ENCODE data around the gene KLHL33. TPM values are rescaled to one million over a fixed set of nuclear protein-coding genes. Genes with fewer than 3 reads are reported as not detected.

The KLHL33 gene
- polyA plus RNA-seq, 3 donors, result 0.09 to 1.6 (median 0.27) TPM

- 34 to 67% (median 64%) methylated on average over 2 of the region's 2 CpGs for WGBS, 3 donors
- H3K27ac ChIP-seq (ENCODE audit: low read depth, low read length), result no peak overlapping the region
Observed at GRCh38 chr14:20422886-20423285, 13.1 kb downstream of the KLHL33 start.

- 58 to 63% (median 60%) methylated on average over 2 of the region's 2 CpGs for WGBS, 3 donors
Observed at GRCh38 chr14:20421267-20421666, 14.7 kb downstream of the KLHL33 start.

GRCh38 chr14:20419419-20419818 is 16.5 kb downstream of the KLHL33 start:
- no peak overlapping the region for H3K27ac ChIP-seq (ENCODE audit: low read depth, low read length)
- 39 to 89% (median 53%) methylated on average over 1 of the region's 1 CpG for WGBS, 3 donors

More at GRCh38 chr14:20421267-20421666, 14.7 kb downstream of the KLHL33 start:
- no peak overlapping the region for H3K27ac ChIP-seq (ENCODE audit: low read depth, low read length)

GRCh38 chr14:20418501-20418909 is 17.5 kb downstream of the KLHL33 start:
- 24 to 93% (median 82%) methylated on average over 2 of the region's 2 CpGs for WGBS, 3 donors
- H3K27ac ChIP-seq (ENCODE audit: low read depth, low read length), result no peak overlapping the region

GRCh38 chr14:20417250-20418186 is 18.4 kb downstream of the KLHL33 start:
- H3K27ac ChIP-seq (ENCODE audit: low read depth, low read length), result no peak overlapping the region
- 51 to 69% (median 59%) methylated on average over 7 of the region's 7 CpGs for WGBS, 3 donors

- 87 to 97% (median 96%) methylated on average over 2 of the region's 2 CpGs for WGBS, 3 donors
- no peak overlapping the region for H3K27ac ChIP-seq (ENCODE audit: low read depth, low read length)
Observed at GRCh38 chr14:20416223-20416622, 19.7 kb downstream of the KLHL33 start.

GRCh38 chr14:20415782-20416206 is 20.2 kb downstream of the KLHL33 start:
- 35 to 57% (median 37%) methylated on average over 3 of the region's 3 CpGs for WGBS, 3 donors
- H3K27ac ChIP-seq (ENCODE audit: low read depth, low read length), result no peak overlapping the region

- WGBS, 3 donors, result 0 to 2% (median 1%) methylated on average over 9 of the region's 9 CpGs
- no peak overlapping the region for H3K27ac ChIP-seq (ENCODE audit: low read depth, low read length)
Observed at GRCh38 chr14:20413744-20414082, 22.3 kb downstream of the KLHL33 start.

GRCh38 chr14:20412876-20413743 is 22.9 kb downstream of the KLHL33 start, which contains the start of gene TEP1:
Gene TEP1 (minus strand): TSS chr14:20413501. CDS start chr14:20408439, 5,062 bp downstream.
- H3K27ac ChIP-seq (ENCODE audit: low read depth, low read length), result no peak within 1 kb of the TSS
- 0% methylated on average over 41 to 43 of the region's 43 CpGs for WGBS, 3 donors

- 2 to 6% (median 2%) methylated on average over 7 of the region's 7 CpGs for WGBS, 3 donors
- H3K27ac ChIP-seq (ENCODE audit: low read depth, low read length), result no peak overlapping the region
Observed at GRCh38 chr14:20412411-20412810, 23.6 kb downstream of the KLHL33 start.

- H3K27ac ChIP-seq (ENCODE audit: low read depth, low read length), result no peak overlapping the region
- WGBS, 3 donors, result 90 to 95% (median 90%) methylated on average over 2 of the region's 2 CpGs
Observed at GRCh38 chr14:20409226-20409625, 26.7 kb downstream of the KLHL33 start.

GRCh38 chr14:20403521-20403920 is 32.4 kb downstream of the KLHL33 start:
- 89 to 98% (median 89%) methylated on average over 11 of the region's 11 CpGs for WGBS, 3 donors
- H3K27ac ChIP-seq (ENCODE audit: low read depth, low read length), result no peak overlapping the region

- no peak overlapping the region for H3K27ac ChIP-seq (ENCODE audit: low read depth, low read length)
- 91 to 94% (median 93%) methylated on average over 10 of the region's 10 CpGs for WGBS, 3 donors
Observed at GRCh38 chr14:20400965-20401593, 34.9 kb downstream of the KLHL33 start.

GRCh38 chr14:20400589-20400964 is 35.4 kb downstream of the KLHL33 start:
- 94 to 100% (median 94%) methylated on average over 1 of the region's 1 CpG for WGBS, 3 donors
- H3K27ac ChIP-seq (ENCODE audit: low read depth, low read length), result no peak overlapping the region

GRCh38 chr14:20397511-20397910 is 38.5 kb downstream of the KLHL33 start:
- WGBS, 3 donors, result 88 to 92% (median 90%) methylated on average over 3 of the region's 3 CpGs
- no peak overlapping the region for H3K27ac ChIP-seq (ENCODE audit: low read depth, low read length)

- WGBS, 3 donors, result 96 to 99% (median 98%) methylated on average over 4 of the region's 4 CpGs
- no peak overlapping the region for H3K27ac ChIP-seq (ENCODE audit: low read depth, low read length)
Observed at GRCh38 chr14:20391505-20391904, 44.5 kb downstream of the KLHL33 start.

GRCh38 chr14:20388159-20388558 is 47.8 kb downstream of the KLHL33 start:
- no peak overlapping the region for H3K27ac ChIP-seq (ENCODE audit: low read depth, low read length)
- 54 to 75% (median 62%) methylated on average over 4 of the region's 4 CpGs for WGBS, 3 donors

- 69 to 98% (median 78%) methylated on average over 6 of the region's 6 CpGs for WGBS, 3 donors
Observed at GRCh38 chr14:20387576-20387975, 48.4 kb downstream of the KLHL33 start.

More at GRCh38 chr14:20387576-20387975, 48.4 kb downstream of the KLHL33 start:
- no peak overlapping the region for H3K27ac ChIP-seq (ENCODE audit: low read depth, low read length)
